ENCODE results near the gene KIF2A. TPM values are rescaled to one million over a fixed set of nuclear protein-coding genes. Genes with fewer than 3 reads are reported as not detected.

KIF2A gene
- total and polyA plus RNA-seq, 10 donors = 4.3 to 66.7 (median 44.3) TPM

DNA sequence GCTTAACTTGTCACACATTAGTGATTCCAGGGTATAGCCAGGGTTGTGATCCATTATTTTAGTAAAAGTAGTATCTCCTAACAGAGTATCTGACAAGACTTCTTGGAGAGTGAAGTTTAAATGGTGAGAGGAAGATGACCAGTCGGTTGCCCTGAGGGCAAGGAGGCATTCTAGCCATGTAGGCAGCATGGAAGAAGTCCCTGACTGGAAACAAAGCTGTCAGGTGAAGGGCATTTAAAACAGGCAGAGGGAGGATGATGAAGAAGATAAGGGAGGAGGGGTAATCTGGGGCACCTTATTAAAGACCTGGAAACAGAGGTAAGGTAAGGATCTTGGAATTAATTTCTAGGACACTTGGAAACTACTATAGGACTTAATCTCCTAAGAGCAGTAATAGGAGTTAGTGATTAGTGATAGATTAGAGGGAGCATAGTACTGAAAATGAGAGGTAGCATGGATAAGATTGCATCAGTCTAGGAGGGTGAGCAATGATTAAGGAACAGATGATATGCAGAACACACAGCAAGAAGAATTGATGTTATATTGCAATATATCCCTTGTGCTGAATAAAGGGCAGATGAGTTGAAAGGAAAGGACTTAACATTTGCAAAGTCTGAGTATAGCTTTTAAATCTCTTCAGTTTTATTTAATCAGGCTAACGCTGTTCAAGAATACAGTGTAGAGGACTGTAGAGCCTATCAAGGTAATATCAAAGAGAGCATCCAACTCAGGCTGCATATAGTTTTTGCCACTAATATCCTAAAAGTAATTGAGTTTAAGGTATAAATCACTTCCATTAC lies 9.6 kb downstream of the KIF2A start:
- H3K9me3 ChIP-seq = no peaks in the 10 kb centered on the region
- DNase-seq = no peak
- intact Hi-C loops (cut with DNase I; ENCODE audit: low total_unique reads) = no loop called here
- peaks cover 5 to 100% (median 57%) of the 10 kb centered on the region in 6 donors for H3K4me1 ChIP-seq
- TF ChIP-seq, protein P1, sequence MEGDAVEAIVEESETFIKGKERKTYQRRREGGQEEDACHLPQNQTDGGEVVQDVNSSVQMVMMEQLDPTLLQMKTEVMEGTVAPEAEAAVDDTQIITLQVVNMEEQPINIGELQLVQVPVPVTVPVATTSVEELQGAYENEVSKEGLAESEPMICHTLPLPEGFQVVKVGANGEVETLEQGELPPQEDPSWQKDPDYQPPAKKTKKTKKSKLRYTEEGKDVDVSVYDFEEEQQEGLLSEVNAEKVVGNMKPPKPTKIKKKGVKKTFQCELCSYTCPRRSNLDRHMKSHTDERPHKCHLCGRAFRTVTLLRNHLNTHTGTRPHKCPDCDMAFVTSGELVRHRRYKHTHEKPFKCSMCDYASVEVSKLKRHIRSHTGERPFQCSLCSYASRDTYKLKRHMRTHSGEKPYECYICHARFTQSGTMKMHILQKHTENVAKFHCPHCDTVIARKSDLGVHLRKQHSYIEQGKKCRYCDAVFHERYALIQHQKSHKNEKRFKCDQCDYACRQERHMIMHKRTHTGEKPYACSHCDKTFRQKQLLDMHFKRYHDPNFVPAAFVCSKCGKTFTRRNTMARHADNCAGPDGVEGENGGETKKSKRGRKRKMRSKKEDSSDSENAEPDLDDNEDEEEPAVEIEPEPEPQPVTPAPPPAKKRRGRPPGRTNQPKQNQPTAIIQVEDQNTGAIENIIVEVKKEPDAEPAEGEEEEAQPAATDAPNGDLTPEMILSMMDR (IDR thresholded peaks at IDR 0.05 in 8 of 11, conservative IDR thresholded peaks at IDR 0.05 in 3 of 11) = no peak
- TF ChIP-seq POLR2AphosphoS5 (IDR thresholded peaks at IDR 0.05) (no peak), POLR2A (IDR thresholded peaks at IDR 0.05) (no peak)
- WGBS, 5 donors = 77 to 93% (median 85%) methylated on average over 2 of the region's 2 CpGs
- no peak overlapping the region for H3K27ac ChIP-seq
- H3K36me3 ChIP-seq = no peaks in the 10 kb centered on the region
- H3K27me3 ChIP-seq (replicated peaks in 1 of 7) = no peaks in the 10 kb centered on the region
- no peak overlapping the region for H3K4me3 ChIP-seq

DNA sequence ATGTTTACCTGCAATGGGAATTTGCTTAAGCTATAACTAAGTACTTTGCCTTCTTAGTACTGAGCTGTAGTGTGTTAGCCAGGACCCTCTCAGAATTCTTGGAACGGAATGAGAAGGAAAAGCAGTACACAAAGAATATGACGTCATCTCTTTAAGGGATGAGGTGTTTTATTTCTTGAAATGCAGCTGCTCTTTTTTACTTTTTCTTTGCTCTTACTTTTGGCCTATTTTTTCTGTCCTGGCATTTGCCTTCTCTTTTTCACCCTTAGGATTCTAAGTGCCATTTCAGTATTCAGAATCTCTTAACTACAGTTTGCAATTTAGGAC lies 10.1 kb downstream of the KIF2A start:
- Histone ChIP-seq H3K27me3 (replicated peaks in 1 of 7) (no peaks in the 10 kb centered on the region), H3K27ac (no peak overlapping the region), H3K9me3 (no peaks in the 10 kb centered on the region), H3K4me3 (no peak overlapping the region), H3K4me1 (peaks cover 5 to 100% (median 51%) of the 10 kb centered on the region in 6 donors), H3K36me3 (peaks cover 0 to under 1% (median 0%) of the 10 kb centered on the region in 6 donors)
- TF ChIP-seq POLR2A (IDR thresholded peaks at IDR 0.05) = no peak
- TF ChIP-seq, protein P1 (IDR thresholded peaks at IDR 0.05 in 8 of 11, conservative IDR thresholded peaks at IDR 0.05 in 3 of 11) = no peak
- TF ChIP-seq POLR2AphosphoS5 (IDR thresholded peaks at IDR 0.05) = no peak
- intact Hi-C loops (cut with DNase I; ENCODE audit: low total_unique reads) = no loop called here
- 33 to 81% (median 56%) methylated on average over 2 of the region's 2 CpGs for whole genome bisulfite sequencing, 5 donors
- DNase-seq = no peak

DNA sequence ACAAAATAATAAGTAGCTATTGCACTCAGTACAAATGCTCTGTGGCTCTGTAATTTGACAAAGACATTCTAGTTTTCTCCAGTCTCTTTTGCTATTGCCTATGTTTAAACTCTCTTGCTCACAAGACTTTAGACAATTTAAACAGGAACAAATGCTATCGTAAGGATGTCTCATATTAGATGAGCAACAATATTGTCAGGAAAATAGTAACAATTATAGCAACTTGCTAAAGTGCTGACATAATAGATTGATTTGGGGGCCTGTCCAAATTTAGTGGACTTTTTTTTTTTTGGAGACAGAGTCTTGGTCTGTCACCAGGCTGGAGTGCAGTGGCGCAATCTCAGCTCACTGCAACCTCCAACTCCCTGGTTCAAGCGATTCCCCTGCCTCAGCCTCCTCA lies 11.8 kb downstream of the KIF2A start:
- Histone ChIP-seq H3K36me3 (peaks cover 0 to 17% (median 2%) of the 10 kb centered on the region in 6 donors), H3K9me3 (no peaks in the 10 kb centered on the region), H3K27me3 (replicated peaks in 1 of 7) (no peaks in the 10 kb centered on the region), H3K27ac (no peak overlapping the region), H3K4me3 (no peak overlapping the region), H3K4me1 (peaks cover 5 to 91% (median 38%) of the 10 kb centered on the region in 6 donors)
- DNase-seq = no peak
- intact Hi-C loops (cut with DNase I; ENCODE audit: low total_unique reads) = no loop called here
- TF ChIP-seq POLR2A (IDR thresholded peaks at IDR 0.05) = no peak
- no peak for TF ChIP-seq POLR2AphosphoS5 (IDR thresholded peaks at IDR 0.05)
- TF ChIP-seq, protein P1 (IDR thresholded peaks at IDR 0.05 in 8 of 11, conservative IDR thresholded peaks at IDR 0.05 in 3 of 11) = no peak
- WGBS, 5 donors = 73 to 94% (median 87%) methylated on average over 3 of the region's 3 CpGs

DNA sequence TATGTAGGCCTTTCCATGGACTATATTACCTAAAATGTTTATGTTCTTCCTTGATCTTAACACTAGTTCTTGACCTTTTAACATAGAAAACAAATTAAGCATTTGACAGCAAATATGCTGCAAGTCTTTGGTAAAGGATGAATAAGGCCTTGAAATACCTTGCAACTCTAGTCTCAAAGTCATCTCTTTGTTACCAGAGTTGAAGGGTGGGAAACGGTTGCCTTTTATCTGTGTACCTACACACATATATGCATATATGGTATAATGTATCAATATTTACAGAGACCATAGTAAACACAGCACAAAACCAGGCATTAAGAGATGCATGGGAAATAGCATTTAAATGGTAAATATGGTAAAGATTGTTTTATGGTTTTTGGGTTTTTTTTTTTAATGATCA lies 16.5 kb downstream of the KIF2A start:
- no peak overlapping the region for H3K4me3 ChIP-seq
- no peak for TF ChIP-seq POLR2A (IDR thresholded peaks at IDR 0.05)
- no peak for TF ChIP-seq POLR2AphosphoS5 (IDR thresholded peaks at IDR 0.05)
- TF ChIP-seq, protein P1 (IDR thresholded peaks at IDR 0.05 in 8 of 11, conservative IDR thresholded peaks at IDR 0.05 in 3 of 11) = no peak
- H3K36me3 ChIP-seq = peaks cover 0 to 33% (median 2%) of the 10 kb centered on the region in 6 donors
- H3K4me1 ChIP-seq = peaks cover 4 to 84% (median 33%) of the 10 kb centered on the region in 6 donors
- no peak overlapping the region for H3K27ac ChIP-seq
- no peaks in the 10 kb centered on the region for H3K9me3 ChIP-seq
- 82 to 95% (median 84%) methylated on average over 1 of the region's 1 CpG for WGBS, 5 donors
- intact Hi-C loops (cut with DNase I; ENCODE audit: low total_unique reads) = no loop called here
- no peaks in the 10 kb centered on the region for H3K27me3 ChIP-seq (replicated peaks in 1 of 7)
- DNase-seq = no peak
